ENCODE data around the gene SLC10A7. TPM values are rescaled to one million over a fixed set of nuclear protein-coding genes. Genes with fewer than 3 reads are reported as not detected.

The SLC10A7 gene
- total and polyA plus RNA-seq, 9 of the 15 experiments (the other 6 are each of a cell fraction or from before 2014, with no cell fraction given) = 6.4 to 22.8 (median 16.1) TPM

DNA sequence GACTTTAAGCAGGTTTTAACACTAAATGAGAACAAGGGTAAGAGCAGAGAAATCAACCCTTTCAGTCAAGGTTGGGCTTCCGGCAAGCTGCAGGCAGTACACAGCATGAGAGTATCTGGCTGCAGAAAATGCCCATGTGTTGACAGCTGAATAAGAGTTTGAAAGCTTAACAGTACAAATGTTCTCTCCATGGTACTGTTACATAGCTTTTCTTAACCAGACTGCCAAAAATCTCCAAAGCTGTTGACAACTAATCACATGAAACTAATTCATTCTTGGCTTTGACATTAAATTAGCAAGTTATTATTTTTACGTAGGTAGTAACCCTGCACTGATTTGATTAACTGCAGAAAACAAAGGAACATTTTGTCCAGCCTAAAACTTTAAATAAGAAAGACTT, 153.5 kb downstream of the SLC10A7 start:
- intact Hi-C loops (cut with micrococcal nuclease) = no loop called here
- 88% methylated on average over 2 of the region's 2 CpGs for WGBS (ENCODE audit: insufficient coverage, low coverage, missing lambda C conversion rate)
- no peaks in the 10 kb centered on the region for H4K20me1 ChIP-seq (replicated peaks; ENCODE audit: control insufficient read depth, insufficient read depth, low read length)
- FAIRE-seq (no peak), DNase-seq (ENCODE audit: extremely low read depth in 1 of 4, low spot score in 3 of 4) (no peak), ATAC-seq (no peak)
- no peak overlapping the region for H3K9ac ChIP-seq (ENCODE audit: insufficient read depth in 1 of 2, low read depth in 2 of 2, low read length in 2 of 2)
- H3K9me1 ChIP-seq (ENCODE audit: control insufficient read depth, insufficient read depth, low read length) = no peaks in the 10 kb centered on the region
- TF ChIP-seq POLR2AphosphoS2 (IDR thresholded peaks at IDR 0.05; ENCODE audit: low read length) = no peak
- TF ChIP-seq YY1 (IDR thresholded peaks at IDR 0.05; ENCODE audit: borderline replicate concordance in 1 of 3, control insufficient read depth in 1 of 3, extremely low read depth in 1 of 3, insufficient read depth in 3 of 3, insufficient read length in 1 of 3, insufficient replicate concordance in 2 of 3, low read depth in 1 of 3, low read length in 2 of 3) = no peak
- TF ChIP-seq, protein P1, sequence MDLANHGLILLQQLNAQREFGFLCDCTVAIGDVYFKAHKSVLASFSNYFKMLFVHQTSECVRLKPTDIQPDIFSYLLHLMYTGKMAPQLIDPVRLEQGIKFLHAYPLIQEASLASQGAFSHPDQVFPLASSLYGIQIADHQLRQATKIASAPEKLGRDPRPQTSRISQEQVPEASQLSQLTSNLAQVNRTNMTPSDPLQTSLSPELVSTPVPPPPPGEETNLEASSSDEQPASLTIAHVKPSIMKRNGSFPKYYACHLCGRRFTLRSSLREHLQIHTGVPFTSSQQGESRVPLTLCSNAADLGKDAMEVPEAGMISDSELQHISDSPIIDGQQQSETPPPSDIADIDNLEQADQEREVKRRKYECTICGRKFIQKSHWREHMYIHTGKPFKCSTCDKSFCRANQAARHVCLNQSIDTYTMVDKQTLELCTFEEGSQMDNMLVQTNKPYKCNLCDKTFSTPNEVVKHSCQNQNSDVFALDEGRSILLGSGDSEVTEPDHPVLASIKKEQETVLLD (IDR thresholded peaks at IDR 0.05) = no peak
- no peaks in the 10 kb centered on the region for H3K79me2 ChIP-seq (ENCODE audit: control insufficient read depth, insufficient read depth, low read length)
- no peaks in the 10 kb centered on the region; a peak in 1 of 5 replicates for H3K4me1 ChIP-seq (replicated peaks in 1 of 2; ENCODE audit: control insufficient read depth in 2 of 2, insufficient read depth in 2 of 2, low read length in 2 of 2)
- POLR2A ChIA-PET = no interaction called here
- no peak overlapping the region for H2AFZ ChIP-seq (ENCODE audit: low read depth, low read length)
- H3K36me3 ChIP-seq (ENCODE audit: control insufficient read depth, insufficient read depth, low read length) = no peaks in the 10 kb centered on the region
- in situ Hi-C loops (cut with MboI) = no loop called here
- H3K4me2 ChIP-seq (ENCODE audit: insufficient read depth, low read length) = no peak overlapping the region
- no peak overlapping the region for H3K4me3 ChIP-seq
- H3K9me3 ChIP-seq (replicated peaks; ENCODE audit: control insufficient read depth, insufficient read depth, low read depth, low read length) = no peaks in the 10 kb centered on the region
- H3K27me3 ChIP-seq (ENCODE audit: control insufficient read depth in 2 of 2, insufficient read depth in 2 of 2, low read length in 2 of 2) = no peaks in the 10 kb centered on the region
- BruUV-seq (replicated peaks) = no TSS peak
- CTCF ChIA-PET (ENCODE audit: low intra/inter-chr PET ratio) = no interaction called here
- H3K27ac ChIP-seq (ENCODE audit: extremely low read depth, low read depth, low read length) = no peak overlapping the region

DNA sequence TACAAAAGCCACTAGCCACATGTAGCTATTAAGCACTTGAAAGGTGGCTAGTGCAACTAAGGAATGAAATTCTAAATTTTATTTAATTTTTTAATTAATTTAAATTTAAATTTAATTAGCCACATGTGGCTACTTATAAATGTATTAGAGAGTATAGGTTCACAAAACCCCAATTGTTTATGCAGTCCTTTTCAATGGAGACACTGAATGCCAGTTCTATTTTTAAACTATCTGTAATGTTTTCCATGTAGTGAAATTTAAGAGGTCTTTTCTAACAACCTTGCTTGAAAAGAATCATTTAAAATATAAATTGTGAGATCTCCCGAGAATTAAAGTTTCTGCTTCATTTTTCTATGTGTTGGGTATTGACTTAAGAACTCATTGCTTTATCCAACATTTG, 154.4 kb downstream of the SLC10A7 start:
- 33% methylated on average over 1 of the region's 1 CpG for WGBS (ENCODE audit: insufficient coverage, low coverage, missing lambda C conversion rate)
- FAIRE-seq = no peak
- no TSS peak for BruUV-seq (replicated peaks)
- TF ChIP-seq KAT2B (IDR thresholded peaks at IDR 0.05; ENCODE audit: low read depth, low read length) (no peak), TRIM28 (IDR thresholded peaks at IDR 0.05) (no peak), ELF2 (CRISPR knock-in tag; IDR thresholded peaks at IDR 0.05) (no peak)
- TF ChIP-seq, protein P2, sequence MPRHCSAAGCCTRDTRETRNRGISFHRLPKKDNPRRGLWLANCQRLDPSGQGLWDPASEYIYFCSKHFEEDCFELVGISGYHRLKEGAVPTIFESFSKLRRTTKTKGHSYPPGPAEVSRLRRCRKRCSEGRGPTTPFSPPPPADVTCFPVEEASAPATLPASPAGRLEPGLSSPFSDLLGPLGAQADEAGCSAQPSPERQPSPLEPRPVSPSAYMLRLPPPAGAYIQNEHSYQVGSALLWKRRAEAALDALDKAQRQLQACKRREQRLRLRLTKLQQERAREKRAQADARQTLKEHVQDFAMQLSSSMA (CRISPR knock-in tag; IDR thresholded peaks at IDR 0.05) = no peak
- TF ChIP-seq, protein P3, sequence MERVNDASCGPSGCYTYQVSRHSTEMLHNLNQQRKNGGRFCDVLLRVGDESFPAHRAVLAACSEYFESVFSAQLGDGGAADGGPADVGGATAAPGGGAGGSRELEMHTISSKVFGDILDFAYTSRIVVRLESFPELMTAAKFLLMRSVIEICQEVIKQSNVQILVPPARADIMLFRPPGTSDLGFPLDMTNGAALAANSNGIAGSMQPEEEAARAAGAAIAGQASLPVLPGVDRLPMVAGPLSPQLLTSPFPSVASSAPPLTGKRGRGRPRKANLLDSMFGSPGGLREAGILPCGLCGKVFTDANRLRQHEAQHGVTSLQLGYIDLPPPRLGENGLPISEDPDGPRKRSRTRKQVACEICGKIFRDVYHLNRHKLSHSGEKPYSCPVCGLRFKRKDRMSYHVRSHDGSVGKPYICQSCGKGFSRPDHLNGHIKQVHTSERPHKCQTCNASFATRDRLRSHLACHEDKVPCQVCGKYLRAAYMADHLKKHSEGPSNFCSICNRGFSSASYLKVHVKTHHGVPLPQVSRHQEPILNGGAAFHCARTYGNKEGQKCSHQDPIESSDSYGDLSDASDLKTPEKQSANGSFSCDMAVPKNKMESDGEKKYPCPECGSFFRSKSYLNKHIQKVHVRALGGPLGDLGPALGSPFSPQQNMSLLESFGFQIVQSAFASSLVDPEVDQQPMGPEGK (CRISPR knock-in tag; IDR thresholded peaks at IDR 0.05; ENCODE audit: borderline replicate concordance) = no peak
- TF ChIP-seq, protein P4, sequence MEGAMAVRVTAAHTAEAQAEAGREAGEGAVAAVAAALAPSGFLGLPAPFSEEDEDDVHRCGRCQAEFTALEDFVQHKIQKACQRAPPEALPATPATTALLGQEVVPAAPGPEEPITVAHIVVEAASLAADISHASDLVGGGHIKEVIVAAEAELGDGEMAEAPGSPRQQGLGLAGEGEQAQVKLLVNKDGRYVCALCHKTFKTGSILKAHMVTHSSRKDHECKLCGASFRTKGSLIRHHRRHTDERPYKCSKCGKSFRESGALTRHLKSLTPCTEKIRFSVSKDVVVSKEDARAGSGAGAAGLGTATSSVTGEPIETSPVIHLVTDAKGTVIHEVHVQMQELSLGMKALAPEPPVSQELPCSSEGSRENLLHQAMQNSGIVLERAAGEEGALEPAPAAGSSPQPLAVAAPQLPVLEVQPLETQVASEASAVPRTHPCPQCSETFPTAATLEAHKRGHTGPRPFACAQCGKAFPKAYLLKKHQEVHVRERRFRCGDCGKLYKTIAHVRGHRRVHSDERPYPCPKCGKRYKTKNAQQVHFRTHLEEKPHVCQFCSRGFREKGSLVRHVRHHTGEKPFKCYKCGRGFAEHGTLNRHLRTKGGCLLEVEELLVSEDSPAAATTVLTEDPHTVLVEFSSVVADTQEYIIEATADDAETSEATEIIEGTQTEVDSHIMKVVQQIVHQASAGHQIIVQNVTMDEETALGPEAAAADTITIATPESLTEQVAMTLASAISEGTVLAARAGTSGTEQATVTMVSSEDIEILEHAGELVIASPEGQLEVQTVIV (CRISPR knock-in tag; IDR thresholded peaks at IDR 0.05; ENCODE audit: borderline replicate concordance) = no peak

More for the DNA sequence above, 154.4 kb downstream of the SLC10A7 start:
- H3K4me2 ChIP-seq (ENCODE audit: insufficient read depth, low read length) = no peak overlapping the region
- H3K36me3 ChIP-seq (ENCODE audit: control insufficient read depth, insufficient read depth, low read length) = no peaks in the 10 kb centered on the region
- H2AFZ ChIP-seq (ENCODE audit: low read depth, low read length) = no peak overlapping the region
- H3K9me3 ChIP-seq (replicated peaks; ENCODE audit: control insufficient read depth, insufficient read depth, low read depth, low read length) = no peaks in the 10 kb centered on the region
- no peak for ATAC-seq
- H3K27me3 ChIP-seq (ENCODE audit: control insufficient read depth in 2 of 2, insufficient read depth in 2 of 2, low read length in 2 of 2) = no peaks in the 10 kb centered on the region
- intact Hi-C loops (cut with micrococcal nuclease) = no loop called here
- no peaks in the 10 kb centered on the region for H4K20me1 ChIP-seq (replicated peaks; ENCODE audit: control insufficient read depth, insufficient read depth, low read length)
- H3K9me1 ChIP-seq (ENCODE audit: control insufficient read depth, insufficient read depth, low read length) = no peaks in the 10 kb centered on the region
- no peaks in the 10 kb centered on the region; a peak in 1 of 5 replicates for H3K4me1 ChIP-seq (replicated peaks in 1 of 2; ENCODE audit: control insufficient read depth in 2 of 2, insufficient read depth in 2 of 2, low read length in 2 of 2)
- DNase-seq (ENCODE audit: extremely low read depth in 1 of 4, low spot score in 3 of 4) = no peak
- no peaks in the 10 kb centered on the region for H3K79me2 ChIP-seq (ENCODE audit: control insufficient read depth, insufficient read depth, low read length)
- no peak overlapping the region for H3K9ac ChIP-seq (ENCODE audit: insufficient read depth in 1 of 2, low read depth in 2 of 2, low read length in 2 of 2)
- POLR2A ChIA-PET = no interaction called here
- CTCF ChIA-PET (ENCODE audit: low intra/inter-chr PET ratio) = no interaction called here
- no peak overlapping the region for H3K4me3 ChIP-seq
- no peak overlapping the region for H3K27ac ChIP-seq (ENCODE audit: extremely low read depth, low read depth, low read length)
- in situ Hi-C loops (cut with MboI) = no loop called here

All from K562 (cell line).